Measurements from ENCODE around the gene AANAT. TPM values are rescaled to one million over a fixed set of nuclear protein-coding genes. Genes with fewer than 3 reads are reported as not detected.

Gene AANAT
- total and polyA plus RNA-seq, 4 donors = 0.10 to 0.31 TPM; not detected in 2

DNA sequence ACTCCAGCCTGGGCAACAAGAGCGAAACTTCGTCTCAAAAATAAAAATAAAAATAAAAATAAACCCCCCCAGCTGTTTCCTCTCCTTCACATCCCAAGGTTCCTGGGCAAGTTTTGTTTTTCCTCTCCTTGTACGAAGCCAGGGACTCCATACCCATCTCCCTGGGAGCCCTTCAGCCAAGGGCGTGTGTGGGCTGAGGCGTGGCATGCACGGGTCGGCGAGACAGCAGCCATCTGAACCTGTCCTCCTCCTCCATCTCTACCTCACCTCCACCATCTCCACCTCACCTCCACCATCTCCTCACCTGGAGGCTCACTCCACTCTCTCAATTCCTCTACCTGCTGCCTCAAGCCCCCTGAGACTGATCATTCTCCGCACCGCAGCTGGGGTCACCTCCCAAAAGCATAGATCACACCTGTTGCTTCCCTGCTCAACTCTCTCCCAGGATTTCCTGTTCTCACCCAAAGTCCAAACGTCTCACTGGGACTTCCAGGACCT, 16.9 kb downstream of the AANAT start:
- Histone ChIP-seq H3K9ac (ENCODE audit: insufficient read depth in 1 of 2, low read length in 2 of 2) (no peak overlapping the region), H3K27ac (ENCODE audit: low read depth in 1 of 2, low read length in 1 of 2) (no peak overlapping the region), H3K9me3 (ENCODE audit: control insufficient read depth in 4 of 4, insufficient read depth in 3 of 4, low read length in 3 of 4) (no peaks in the 10 kb centered on the region), H3K36me3 (ENCODE audit: control insufficient read depth in 4 of 4, insufficient read depth in 4 of 4, low read length in 4 of 4) (peaks cover 0 to 14% (median 0%) of the 10 kb centered on the region in 4 donors), H3K4me1 (ENCODE audit: control insufficient read depth in 5 of 5, insufficient read depth in 5 of 5, low read length in 5 of 5) (peaks cover 0 to 11% (median 4%) of the 10 kb centered on the region in 5 donors), H3K27me3 (ENCODE audit: control insufficient read depth in 3 of 3, insufficient read depth in 3 of 3, low read length in 2 of 3) (no peaks in the 10 kb centered on the region), H3K4me3 (no peak overlapping the region)
- TF ChIP-seq, protein P1, sequence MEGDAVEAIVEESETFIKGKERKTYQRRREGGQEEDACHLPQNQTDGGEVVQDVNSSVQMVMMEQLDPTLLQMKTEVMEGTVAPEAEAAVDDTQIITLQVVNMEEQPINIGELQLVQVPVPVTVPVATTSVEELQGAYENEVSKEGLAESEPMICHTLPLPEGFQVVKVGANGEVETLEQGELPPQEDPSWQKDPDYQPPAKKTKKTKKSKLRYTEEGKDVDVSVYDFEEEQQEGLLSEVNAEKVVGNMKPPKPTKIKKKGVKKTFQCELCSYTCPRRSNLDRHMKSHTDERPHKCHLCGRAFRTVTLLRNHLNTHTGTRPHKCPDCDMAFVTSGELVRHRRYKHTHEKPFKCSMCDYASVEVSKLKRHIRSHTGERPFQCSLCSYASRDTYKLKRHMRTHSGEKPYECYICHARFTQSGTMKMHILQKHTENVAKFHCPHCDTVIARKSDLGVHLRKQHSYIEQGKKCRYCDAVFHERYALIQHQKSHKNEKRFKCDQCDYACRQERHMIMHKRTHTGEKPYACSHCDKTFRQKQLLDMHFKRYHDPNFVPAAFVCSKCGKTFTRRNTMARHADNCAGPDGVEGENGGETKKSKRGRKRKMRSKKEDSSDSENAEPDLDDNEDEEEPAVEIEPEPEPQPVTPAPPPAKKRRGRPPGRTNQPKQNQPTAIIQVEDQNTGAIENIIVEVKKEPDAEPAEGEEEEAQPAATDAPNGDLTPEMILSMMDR (IDR thresholded peaks at IDR 0.05; ENCODE audit: control extremely low read depth, extremely low read depth) = no peak
- ATAC-seq (ENCODE audit: insufficient read depth, low FRiP score) = no peak
- no peak for DNase-seq
- 82 to 83% methylated on average over 11 of the region's 11 CpGs for WGBS, 2 donors

DNA sequence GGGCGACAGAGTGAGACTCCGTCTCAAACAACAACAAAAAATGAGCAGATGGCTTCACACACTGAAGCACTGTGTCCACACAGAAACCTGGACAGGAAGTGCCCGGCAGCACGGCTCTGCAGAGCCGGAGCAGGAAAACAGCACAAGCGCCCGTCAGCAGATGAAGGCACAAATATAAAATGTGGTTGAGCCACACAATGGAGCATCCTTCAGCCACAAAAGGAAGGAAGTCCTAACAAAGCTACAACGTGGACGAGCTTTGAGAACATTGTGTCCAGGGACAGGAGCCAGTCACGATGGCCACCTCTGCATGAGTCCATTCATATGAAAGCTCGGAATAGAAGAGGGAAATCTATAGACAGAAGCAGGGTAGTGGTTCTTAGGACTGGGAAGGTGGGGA, 18.2 kb downstream of the AANAT start:
- TF ChIP-seq, protein P1 (IDR thresholded peaks at IDR 0.05; ENCODE audit: control extremely low read depth, extremely low read depth) = no peak
- DNase-seq (peak in 1 of 3 donors; percentile 58), ATAC-seq (ENCODE audit: insufficient read depth, low FRiP score) (peak; percentile 9)
- Histone ChIP-seq H3K4me1 (ENCODE audit: control insufficient read depth in 5 of 5, insufficient read depth in 5 of 5, low read length in 5 of 5) (peaks cover 0 to 13% (median 3%) of the 10 kb centered on the region in 5 donors), H3K9ac (ENCODE audit: insufficient read depth in 1 of 2, low read length in 2 of 2) (no peak overlapping the region), H3K36me3 (ENCODE audit: control insufficient read depth in 4 of 4, insufficient read depth in 4 of 4, low read length in 4 of 4) (peaks cover 0 to 10% (median 0%) of the 10 kb centered on the region in 4 donors), H3K9me3 (ENCODE audit: control insufficient read depth in 4 of 4, insufficient read depth in 3 of 4, low read length in 3 of 4) (no peaks in the 10 kb centered on the region), H3K27ac (ENCODE audit: low read depth in 1 of 2, low read length in 1 of 2) (peak overlapping the region; percentile 64 to 67), H3K4me3 (no peak overlapping the region), H3K27me3 (ENCODE audit: control insufficient read depth in 3 of 3, insufficient read depth in 3 of 3, low read length in 2 of 3) (no peaks in the 10 kb centered on the region)
- WGBS, 2 donors = 28 to 38% methylated on average over 11 of the region's 11 CpGs

DNA sequence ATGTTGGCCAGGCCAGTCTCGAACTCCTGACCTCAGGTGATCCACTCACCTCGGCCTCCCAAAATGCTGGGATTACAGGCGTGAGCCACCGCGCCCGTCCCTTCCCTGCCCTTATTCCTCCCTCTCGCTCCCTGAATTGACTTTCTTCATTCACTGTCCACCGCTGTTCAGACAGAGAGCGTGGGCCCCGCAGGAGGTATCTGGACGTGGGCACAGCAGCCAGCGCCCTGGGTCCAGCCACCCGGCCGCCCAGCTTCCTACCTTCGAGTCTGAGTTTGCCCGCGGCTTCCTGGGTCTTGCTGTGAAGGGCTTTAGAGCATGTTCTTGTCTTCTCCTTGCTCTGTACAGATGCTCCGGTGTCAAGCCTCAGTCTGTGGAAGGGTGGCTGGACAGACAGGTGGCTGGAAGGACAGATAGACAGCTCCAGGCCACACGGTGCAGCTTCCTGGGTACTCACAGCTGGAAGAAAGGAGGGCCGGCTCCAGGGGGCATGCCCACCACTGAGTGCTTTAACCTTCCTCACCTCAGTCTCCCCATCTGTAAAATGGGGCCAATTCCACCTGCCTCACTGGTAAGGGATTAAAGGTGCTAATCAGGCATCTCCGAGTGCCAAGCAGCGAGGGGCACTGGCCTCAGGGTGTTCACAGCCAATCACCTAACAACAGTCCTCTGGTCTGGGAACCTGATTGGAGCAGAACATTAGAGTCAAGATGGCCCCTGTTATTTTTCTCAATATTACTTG, 20.2 kb downstream of the AANAT start:
- Histone ChIP-seq H3K27me3 (ENCODE audit: control insufficient read depth in 3 of 3, insufficient read depth in 3 of 3, low read length in 2 of 3) (no peaks in the 10 kb centered on the region), H3K9ac (ENCODE audit: insufficient read depth in 1 of 2, low read length in 2 of 2) (no peak overlapping the region), H3K36me3 (ENCODE audit: control insufficient read depth in 4 of 4, insufficient read depth in 4 of 4, low read length in 4 of 4) (peaks cover 0 to 5% (median 0%) of the 10 kb centered on the region in 4 donors), H3K4me1 (ENCODE audit: control insufficient read depth in 5 of 5, insufficient read depth in 5 of 5, low read length in 5 of 5) (peaks cover 0 to 28% (median 3%) of the 10 kb centered on the region in 5 donors), H3K27ac (ENCODE audit: low read depth in 1 of 2, low read length in 1 of 2) (no peak overlapping the region), H3K9me3 (ENCODE audit: control insufficient read depth in 4 of 4, insufficient read depth in 3 of 4, low read length in 3 of 4) (no peaks in the 10 kb centered on the region), H3K4me3 (no peak overlapping the region)
- 95 to 96% methylated on average over 22 of the region's 22 CpGs for WGBS, 2 donors
- DNase-seq (no peak), ATAC-seq (ENCODE audit: insufficient read depth, low FRiP score) (no peak)
- TF ChIP-seq, protein P1 (IDR thresholded peaks at IDR 0.05; ENCODE audit: control extremely low read depth, extremely low read depth) = no peak

All from lung (tissue), 12 donors.